Amniotic epithelial cell (primary cell): ENCODE results near the gene TGFBR1.
A peak's percentile ranks its signal among the peaks of the same experiment; 100 is the strongest.
"Not testable (repeated sequence)": the region's sequence is repeated elsewhere in the genome, so short reads cannot be mapped to it uniquely, and the experiment has no call there.

ENCODE experiments used
- DNase-seq: peaks from one replicate; pipeline ENCODE4 v3.0.0-alpha.2; 2010; ENCODE audit warnings: low read depth

TGFBR1 gene

DNA sequence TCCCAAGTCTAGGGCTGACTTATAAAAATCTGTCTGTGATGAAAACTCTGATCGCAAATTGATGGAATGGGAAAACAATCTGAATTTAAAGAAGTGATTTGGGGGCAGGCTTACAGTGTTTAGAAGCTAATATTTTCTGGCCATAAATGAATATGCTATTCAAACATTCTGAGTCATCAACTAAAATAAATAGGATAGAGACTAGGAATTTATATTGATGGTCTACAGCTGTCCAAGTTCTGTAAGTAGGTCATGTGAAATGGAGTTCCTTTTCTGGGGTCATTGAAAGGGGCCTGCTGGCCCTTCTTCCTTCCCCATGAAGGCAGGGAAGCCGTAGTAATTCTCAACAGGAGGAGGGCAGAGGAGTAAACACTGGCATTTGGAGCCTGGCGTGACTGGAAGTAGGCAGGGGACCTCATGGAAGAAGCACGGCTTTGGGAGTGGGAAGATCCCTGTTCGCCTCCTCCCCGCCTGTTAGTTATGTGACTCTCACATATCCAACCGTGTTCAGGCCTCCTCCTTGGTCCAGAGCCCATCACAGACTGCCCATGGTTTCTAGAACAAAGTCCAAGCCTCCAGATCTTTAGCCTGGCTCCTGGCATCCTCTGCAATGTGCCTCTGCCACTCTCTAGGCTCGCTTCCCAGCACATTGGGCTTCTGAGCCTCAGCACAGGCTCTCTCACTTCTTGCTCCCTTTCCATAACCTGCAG is 85.1 kb downstream of the TGFBR1 start:
- no peak for DNase-seq

DNA sequence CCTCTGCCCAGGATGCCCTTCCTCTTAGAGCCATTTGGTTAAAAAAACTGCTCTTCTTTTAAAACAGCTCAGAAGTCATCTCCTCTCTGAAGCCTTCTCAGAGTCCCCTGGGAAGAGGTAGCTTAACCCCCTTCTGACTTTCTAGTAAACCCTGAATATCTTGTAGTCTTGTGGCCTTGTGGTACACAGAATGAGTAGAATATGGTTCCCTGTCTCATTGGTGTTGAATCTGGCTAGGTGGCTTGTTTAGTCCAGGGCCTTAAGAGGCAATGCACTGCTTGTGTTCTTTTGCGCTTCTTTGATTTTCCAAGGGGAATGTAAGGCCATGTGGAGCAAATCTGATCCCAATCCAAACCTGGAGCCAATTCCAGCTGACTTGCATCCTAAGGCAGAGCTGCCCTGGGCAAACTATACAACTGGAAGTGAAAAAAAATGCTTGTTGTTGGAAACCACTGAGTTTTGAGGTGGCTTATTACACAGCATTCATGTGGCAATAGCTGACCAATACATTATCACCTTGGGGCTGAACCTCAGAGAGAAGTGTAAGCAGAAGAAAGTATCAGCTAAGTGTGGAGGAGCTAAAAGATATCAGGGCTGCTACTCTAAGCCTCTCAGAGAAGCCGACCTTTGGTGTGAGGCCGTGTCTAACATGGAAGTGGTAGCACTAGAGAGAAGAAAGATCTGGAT is 85.8 kb downstream of the TGFBR1 start:
- no peak for DNase-seq

DNA sequence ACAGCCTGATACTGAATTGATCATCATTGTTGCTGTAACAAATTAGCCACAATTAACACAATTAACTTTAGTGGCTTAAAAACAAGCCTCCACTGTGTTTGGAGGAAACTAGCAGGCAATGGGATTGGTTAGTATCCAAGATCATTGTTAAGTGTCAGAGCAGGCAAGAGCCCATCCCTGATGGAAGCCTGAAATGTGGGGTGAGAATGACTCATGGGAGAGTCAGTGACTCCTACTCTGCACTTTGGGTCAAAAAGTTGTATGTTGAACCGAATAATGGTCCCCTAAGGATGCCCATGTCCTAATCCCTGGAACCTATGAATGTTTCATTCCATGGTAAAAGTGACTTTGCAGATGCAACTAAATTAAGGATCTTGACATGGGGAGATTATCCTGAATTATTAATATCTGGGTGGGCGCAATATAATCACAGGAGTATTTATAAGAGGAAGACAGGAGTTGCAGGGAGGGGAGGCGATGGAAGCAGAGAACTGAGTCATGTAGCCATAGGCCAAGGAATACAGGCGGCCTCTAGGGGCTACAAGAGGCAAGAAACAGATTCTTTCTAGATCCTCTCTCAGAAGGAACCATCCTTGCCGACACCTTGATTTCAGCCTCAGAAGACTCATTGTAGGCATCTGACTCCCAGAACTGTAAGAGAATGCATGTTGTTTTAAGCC is 88.0 kb downstream of the TGFBR1 start:
- DNase-seq: peak; percentile 19

- DNase-seq: no peak
Observed at GRCh38 chr9:99193466-99193821, 88.5 kb downstream of the TGFBR1 start.

GRCh38 chr9:99196484-99196883 is 91.6 kb downstream of the TGFBR1 start:
- not testable (repeated sequence) for DNase-seq

DNA sequence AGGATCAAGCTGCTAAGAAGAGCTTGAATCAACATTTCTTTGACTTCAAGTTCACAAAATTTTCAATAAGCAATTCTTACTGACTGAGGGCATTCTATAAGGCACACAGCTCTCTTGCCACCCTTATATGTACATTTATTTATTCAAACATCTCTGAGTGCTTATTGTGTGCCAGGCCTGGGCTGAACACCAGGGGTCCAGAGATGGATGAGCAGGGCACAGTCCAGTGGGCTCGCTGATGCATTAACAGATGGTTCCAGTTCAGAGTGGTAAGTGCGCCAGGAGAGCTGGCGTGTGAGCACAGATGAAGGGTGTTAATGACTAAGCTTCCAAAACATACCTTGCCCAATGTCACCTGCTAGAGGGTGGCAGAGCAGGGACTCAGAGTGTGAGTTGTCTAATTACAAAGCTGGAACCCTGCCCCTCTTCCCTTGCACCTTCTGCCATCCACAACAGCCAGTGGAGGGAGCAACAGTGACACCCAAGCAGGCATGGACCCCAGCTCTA is 92.3 kb downstream of the TGFBR1 start:
- no peak for DNase-seq

GRCh38 chr9:99197987-99198386 is 93.1 kb downstream of the TGFBR1 start:
- no peak for DNase-seq

GRCh38 chr9:99199938-99200539 is 95.1 kb downstream of the TGFBR1 start:
- no peak for DNase-seq

GRCh38 chr9:99201603-99202002 is 96.7 kb downstream of the TGFBR1 start:
- DNase-seq: no peak
